Measurements from ENCODE around the gene DNMT3L. TPM values are rescaled to one million over a fixed set of nuclear protein-coding genes. Genes with fewer than 3 reads are reported as not detected.

Gene DNMT3L
- total RNA-seq, 4 donors from 2014 or later, result not detected

GRCh38 chr21:44263768-44264167 lies 2.1 kb upstream of the DNMT3L start:
- H3K27ac ChIP-seq, result no peak overlapping the region
- H3K9me3 ChIP-seq, result no peaks in the 10 kb centered on the region
- no peak overlapping the region for H3K4me3 ChIP-seq
- 69% methylated on average over 4 of the region's 4 CpGs for WGBS
- H3K27me3 ChIP-seq, result no peaks in the 10 kb centered on the region
- no peaks in the 10 kb centered on the region for H3K36me3 ChIP-seq
- DNase-seq (ENCODE audit: low spot score in 2 of 2), result no peak
- TF ChIP-seq CTCF (IDR thresholded peaks at IDR 0.05), result no peak
- TF ChIP-seq POLR2AphosphoS5 (IDR thresholded peaks at IDR 0.05), result no peak
- TF ChIP-seq EP300 (IDR thresholded peaks at IDR 0.05), result no peak
- TF ChIP-seq POLR2A (IDR thresholded peaks at IDR 0.05), result no peak
- peaks cover 3% of the 10 kb centered on the region for H3K4me1 ChIP-seq

- 70% methylated on average over 8 of the region's 18 CpGs for WGBS
- H3K36me3 ChIP-seq, result no peaks in the 10 kb centered on the region
These were observed 1.6 kb upstream of the DNMT3L start for GRCh38 chr21:44263221-44263760.

GRCh38 chr21:44262338-44263056 lies 800 bp upstream of the DNMT3L start:
- Histone ChIP-seq H3K27me3 (no peaks in the 10 kb centered on the region), H3K36me3 (no peaks in the 10 kb centered on the region), H3K27ac (no peak overlapping the region), H3K4me1 (peaks cover 3% of the 10 kb centered on the region), H3K9me3 (no peaks in the 10 kb centered on the region), H3K4me3 (no peak overlapping the region)
- no peak for DNase-seq (ENCODE audit: low spot score in 2 of 2)
- 77% methylated on average over 11 of the region's 12 CpGs for WGBS
- TF ChIP-seq POLR2A (IDR thresholded peaks at IDR 0.05) (no peak), CTCF (IDR thresholded peaks at IDR 0.05) (no peak), POLR2AphosphoS5 (IDR thresholded peaks at IDR 0.05) (no peak), EP300 (IDR thresholded peaks at IDR 0.05) (no peak)

More at GRCh38 chr21:44263221-44263760, 1.6 kb upstream of the DNMT3L start:
- Histone ChIP-seq H3K9me3 (no peaks in the 10 kb centered on the region), H3K4me3 (no peak overlapping the region), H3K4me1 (peaks cover 3% of the 10 kb centered on the region), H3K27me3 (no peaks in the 10 kb centered on the region), H3K27ac (no peak overlapping the region)
- TF ChIP-seq POLR2A (IDR thresholded peaks at IDR 0.05) (no peak), CTCF (IDR thresholded peaks at IDR 0.05) (no peak), POLR2AphosphoS5 (IDR thresholded peaks at IDR 0.05) (no peak), EP300 (IDR thresholded peaks at IDR 0.05) (no peak)
- DNase-seq (ENCODE audit: low spot score in 2 of 2), result peak in 1 of 2 donors; percentile 61

- no peak for DNase-seq (ENCODE audit: low spot score in 2 of 2)
- H3K36me3 ChIP-seq, result no peaks in the 10 kb centered on the region
- H3K4me1 ChIP-seq, result peaks cover 3% of the 10 kb centered on the region
- 75% methylated on average over 8 of the region's 19 CpGs for WGBS
- H3K9me3 ChIP-seq, result no peaks in the 10 kb centered on the region
- TF ChIP-seq POLR2A (IDR thresholded peaks at IDR 0.05) (no peak), EP300 (IDR thresholded peaks at IDR 0.05) (no peak)
- H3K27me3 ChIP-seq, result no peaks in the 10 kb centered on the region
- H3K4me3 ChIP-seq, result no peak overlapping the region
- no peak overlapping the region for H3K27ac ChIP-seq
These were observed 686 bp downstream of the DNMT3L start for GRCh38 chr21:44260791-44261631.

GRCh38 chr21:44260066-44260465 lies 1.6 kb downstream of the DNMT3L start:
- no peak for TF ChIP-seq CTCF (IDR thresholded peaks at IDR 0.05)
- no peak for TF ChIP-seq EP300 (IDR thresholded peaks at IDR 0.05)
- TF ChIP-seq POLR2A (IDR thresholded peaks at IDR 0.05), result no peak
- no peak for TF ChIP-seq POLR2AphosphoS5 (IDR thresholded peaks at IDR 0.05)
- no peaks in the 10 kb centered on the region for H3K36me3 ChIP-seq

More at GRCh38 chr21:44260066-44260465, 1.6 kb downstream of the DNMT3L start:
- Histone ChIP-seq H3K4me1 (peaks cover 3% of the 10 kb centered on the region), H3K9me3 (no peaks in the 10 kb centered on the region), H3K27me3 (no peaks in the 10 kb centered on the region), H3K4me3 (no peak overlapping the region), H3K27ac (no peak overlapping the region)
- 71% methylated on average over 4 of the region's 4 CpGs for WGBS
- DNase-seq (ENCODE audit: low spot score in 2 of 2), result no peak
